VCaP (cell line): Measurements from ENCODE around the gene SYCP3.
"Not testable (repeated sequence)": the region's sequence is repeated elsewhere in the genome, so short reads cannot be mapped to it uniquely, and the experiment has no call there.

Experiments used
- H3K27ac ChIP-seq: fragments of 450-650 bp; 2 replicates; pipeline ENCODE4 v1.5.1; 2017
- CTCF ChIP-seq: fragments of 450-650 bp; conservative IDR thresholded peaks from 2 replicates; pipeline ENCODE4 v1.5.1; 2017; ENCODE audit warnings: mild to moderate bottlenecking, moderate library complexity

The SYCP3 gene

GRCh38 chr12:101746196-101746595 lies 6.9 kb upstream of the SYCP3 start:
- TF ChIP-seq CTCF = no peak
- no peak overlapping the region for H3K27ac ChIP-seq

GRCh38 chr12:101745481-101745880 lies 6.2 kb upstream of the SYCP3 start:
- H3K27ac ChIP-seq = no peak overlapping the region
- no peak for TF ChIP-seq CTCF

- H3K27ac ChIP-seq = no peak overlapping the region
- no peak for TF ChIP-seq CTCF
Observed at GRCh38 chr12:101743724-101744472, 4.6 kb upstream of the SYCP3 start.

DNA sequence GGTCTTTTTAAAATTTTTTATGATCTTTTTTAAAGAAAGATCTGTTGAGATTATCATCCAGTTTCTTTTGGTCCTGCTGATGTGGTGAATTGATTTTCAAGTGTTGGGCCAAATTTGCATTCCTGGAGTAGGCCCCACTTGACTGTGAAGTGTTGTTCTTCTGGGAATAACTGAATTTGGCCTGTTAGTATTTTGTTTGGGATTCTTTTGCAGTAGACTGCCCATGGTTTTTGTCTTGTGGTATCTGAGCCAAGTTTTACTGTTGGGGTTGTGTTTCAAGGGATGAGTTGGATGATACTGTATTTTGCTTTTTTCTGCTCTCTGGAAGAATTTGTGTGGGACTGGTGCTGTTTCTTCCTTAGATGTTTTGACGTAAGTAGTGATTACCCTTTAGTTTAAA lies 4.0 kb upstream of the SYCP3 start:
- no peak for TF ChIP-seq CTCF
- no peak overlapping the region for H3K27ac ChIP-seq

DNA sequence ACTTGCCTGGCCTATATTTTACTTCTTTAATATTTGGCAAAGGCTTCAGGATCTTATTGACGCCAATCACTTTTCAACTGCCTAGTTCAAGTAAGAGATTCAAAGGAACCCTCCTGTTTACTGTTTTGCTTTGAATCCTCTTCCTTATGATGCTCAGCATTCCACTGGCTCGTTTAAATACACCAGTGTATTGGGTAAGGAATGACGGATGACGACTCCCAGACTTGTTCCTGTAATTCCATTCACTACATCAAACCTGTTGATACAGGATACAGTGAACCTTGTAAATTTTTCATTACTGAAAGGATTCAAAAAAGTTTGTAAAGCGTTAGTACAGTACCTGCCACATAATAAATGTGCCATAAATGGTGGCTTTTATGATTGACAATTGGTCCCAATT lies 1.7 kb upstream of the SYCP3 start:
- H3K27ac ChIP-seq = no peak overlapping the region
- TF ChIP-seq CTCF = no peak

DNA sequence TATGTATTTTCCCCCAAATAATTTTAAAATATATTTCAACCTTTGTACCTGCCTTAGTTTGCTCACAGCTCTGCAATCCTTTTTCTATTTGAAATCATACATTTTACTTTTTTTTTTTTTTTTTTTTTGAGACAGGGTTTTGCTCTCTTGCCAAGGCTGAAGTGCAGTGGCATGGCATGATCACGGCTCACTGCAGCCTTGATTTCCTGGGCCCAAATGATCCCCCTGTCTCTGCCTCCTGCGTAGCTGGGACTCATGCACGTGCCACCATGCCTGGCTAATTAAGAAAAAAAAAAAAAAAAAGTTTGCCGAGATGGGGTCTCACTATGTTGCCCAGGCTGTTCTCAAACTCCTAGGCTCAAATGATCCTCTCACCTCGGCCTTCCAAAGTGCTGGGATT lies 1.3 kb upstream of the SYCP3 start:
- H3K27ac ChIP-seq = no peak overlapping the region
- no peak for TF ChIP-seq CTCF

DNA sequence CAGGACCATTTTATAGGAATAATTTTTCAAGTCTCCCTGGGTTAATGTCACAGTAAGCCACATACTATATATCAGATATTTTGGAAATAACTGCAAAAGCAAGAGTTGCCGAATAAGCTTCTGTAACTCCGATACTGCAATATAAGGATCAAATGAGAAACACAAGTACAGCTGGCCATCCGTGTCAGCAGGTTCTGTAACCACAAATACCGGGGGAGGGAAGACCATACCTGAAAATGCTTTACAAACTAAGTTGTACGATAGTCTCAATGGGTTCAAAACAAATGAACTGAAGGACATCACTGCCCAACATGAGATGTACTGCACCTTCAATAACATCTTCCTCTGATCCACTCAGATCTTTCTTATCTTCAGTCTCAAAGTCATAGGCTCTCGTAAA lies 1.8 kb downstream of the SYCP3 start:
- no peak for TF ChIP-seq CTCF
- no peak overlapping the region for H3K27ac ChIP-seq

DNA sequence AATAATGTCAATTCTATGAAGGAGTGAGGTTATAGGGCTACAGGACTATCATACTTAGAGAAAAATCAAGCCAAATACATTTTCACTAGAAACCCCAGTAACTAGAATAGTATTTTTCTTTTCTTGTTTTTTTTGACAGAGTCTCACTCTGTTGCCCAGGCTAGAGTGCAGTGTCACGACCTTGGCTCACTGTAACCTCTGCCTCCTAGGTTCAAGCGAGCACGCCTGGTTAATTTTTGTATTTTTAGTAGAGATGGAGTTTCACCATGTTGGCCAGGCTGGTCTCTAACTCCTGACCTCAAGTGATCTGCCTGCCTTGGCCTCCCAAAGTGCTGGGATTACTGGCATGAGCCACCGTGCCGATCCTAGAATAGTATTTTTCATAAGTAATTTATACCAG lies 4.8 kb downstream of the SYCP3 start:
- not testable (repeated sequence) for H3K27ac ChIP-seq
